Activated naive CD4-positive, alpha-beta T cell treated with anti-CD3 and anti-CD28 coated beads, Interleukin-2, amount 50 U/mL, for 16 hours (primary cell): ENCODE results near the gene SMAD9.

Source experiments
- DNase-seq: peaks from one replicate; pipeline ENCODE4 v3.0.0-alpha.2; 2020

The SMAD9 gene

DNA sequence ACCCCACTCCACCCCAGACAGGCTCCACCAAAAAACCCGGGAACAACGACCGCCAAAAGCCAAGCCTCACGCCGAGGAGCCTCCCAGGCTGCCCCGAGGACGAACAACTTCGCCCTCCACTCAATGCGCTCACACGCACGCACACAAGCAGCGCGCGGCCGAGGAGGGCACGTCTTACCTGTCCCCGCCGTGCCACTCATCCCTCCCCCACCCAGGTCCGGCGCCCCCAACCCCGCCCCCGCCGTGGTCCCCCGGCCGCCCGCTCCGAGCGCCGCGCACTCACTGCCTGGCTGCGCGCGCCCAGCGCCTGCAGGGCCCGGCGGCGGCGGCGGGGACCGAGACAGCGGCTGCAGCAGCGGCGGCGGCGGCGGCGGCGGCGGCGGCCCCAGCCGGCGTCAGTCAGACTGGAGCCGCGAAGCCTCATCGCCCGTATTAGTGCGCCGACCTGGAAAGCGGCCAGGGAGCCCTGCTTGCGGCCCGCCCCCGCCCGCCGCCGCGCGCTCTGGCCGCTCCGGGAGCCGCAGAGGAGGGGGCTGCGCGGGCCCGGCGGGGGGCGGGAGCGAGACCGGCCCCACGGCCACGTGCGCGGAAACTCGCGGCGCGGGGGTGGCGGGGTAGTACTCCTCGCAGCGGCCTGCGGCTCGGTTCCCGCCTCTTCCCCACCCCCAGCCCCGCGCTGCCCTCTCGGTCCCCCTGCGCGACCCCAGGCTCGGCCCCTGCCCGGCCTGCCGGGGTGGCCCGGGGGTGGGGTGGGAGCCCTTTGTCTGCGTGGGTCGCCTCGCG is at the start of gene SMAD9:
SMAD9 (minus strand) TSS at position 406 of the 783 bp plus-strand sequence. CDS start 40,549 bp downstream, outside the sequence.
- peak; percentile 14 for DNase-seq

DNA sequence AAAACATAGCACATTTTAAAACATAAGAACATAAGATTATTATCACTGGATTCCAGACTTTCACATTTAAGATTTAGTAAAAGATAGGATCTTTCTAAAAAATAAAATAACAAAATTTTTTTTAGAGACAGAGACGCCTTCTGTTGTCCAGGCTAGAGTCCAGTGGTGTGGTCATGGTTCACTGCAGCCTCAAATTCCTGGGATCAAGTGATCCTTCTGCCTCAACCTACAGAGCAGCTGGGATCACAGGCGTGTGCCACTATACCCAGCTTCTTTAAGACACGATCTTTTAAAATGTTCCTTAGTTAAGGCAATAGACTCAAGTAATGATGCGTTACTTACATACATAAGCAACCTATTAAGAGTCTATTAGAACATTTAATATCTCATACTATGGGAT is 46.4 kb upstream of the SMAD9 start:
- no peak for DNase-seq

GRCh38 chr13:36965767-36966166 is 45.7 kb upstream of the SMAD9 start:
- DNase-seq, result no peak

GRCh38 chr13:36959456-36960116 is 39.5 kb upstream of the SMAD9 start:
- no peak for DNase-seq

DNA sequence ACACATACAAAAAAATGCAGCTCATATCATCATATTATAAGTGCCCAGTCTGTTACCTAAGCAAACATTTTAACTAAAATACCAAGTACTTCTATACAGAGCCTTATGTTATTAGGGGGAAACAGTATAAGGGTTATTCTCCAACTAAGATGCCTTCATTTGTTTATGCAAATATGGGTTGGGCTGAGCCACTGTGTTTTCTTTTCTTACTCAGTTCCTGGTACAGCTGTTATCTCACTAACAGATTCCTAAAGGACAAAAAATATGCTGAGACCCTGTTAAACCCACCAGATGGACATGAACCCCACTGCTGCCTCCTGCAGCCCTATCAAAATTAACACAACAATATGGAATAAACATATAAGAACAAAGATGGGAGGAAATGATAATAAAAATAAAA is 34.5 kb upstream of the SMAD9 start:
- DNase-seq, result no peak

DNA sequence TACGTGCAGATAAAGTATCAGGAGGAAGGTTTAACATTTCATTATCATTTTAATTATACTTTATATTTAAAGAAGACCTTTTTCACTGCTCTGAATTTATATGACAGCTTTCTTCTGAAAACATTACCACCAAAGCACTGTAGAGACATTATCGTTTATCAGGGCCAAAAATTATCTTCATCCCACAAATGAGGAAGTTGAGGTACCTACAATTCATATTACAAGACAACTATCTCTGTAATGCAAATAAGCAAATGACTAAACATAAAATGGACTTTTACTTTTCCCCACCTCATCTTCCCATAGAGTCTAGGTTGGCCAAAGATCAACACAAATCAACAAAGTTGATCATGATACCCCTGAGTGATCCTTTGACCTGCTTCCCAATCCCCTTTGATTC is 30.9 kb upstream of the SMAD9 start:
- no peak for DNase-seq

GRCh38 chr13:36950330-36950729 is 30.3 kb upstream of the SMAD9 start:
- DNase-seq, result no peak

- DNase-seq, result no peak
Measured at GRCh38 chr13:36945078-36945477, 25.0 kb upstream of the SMAD9 start.

GRCh38 chr13:36925603-36926002 is 5.6 kb upstream of the SMAD9 start:
- no peak for DNase-seq

DNA sequence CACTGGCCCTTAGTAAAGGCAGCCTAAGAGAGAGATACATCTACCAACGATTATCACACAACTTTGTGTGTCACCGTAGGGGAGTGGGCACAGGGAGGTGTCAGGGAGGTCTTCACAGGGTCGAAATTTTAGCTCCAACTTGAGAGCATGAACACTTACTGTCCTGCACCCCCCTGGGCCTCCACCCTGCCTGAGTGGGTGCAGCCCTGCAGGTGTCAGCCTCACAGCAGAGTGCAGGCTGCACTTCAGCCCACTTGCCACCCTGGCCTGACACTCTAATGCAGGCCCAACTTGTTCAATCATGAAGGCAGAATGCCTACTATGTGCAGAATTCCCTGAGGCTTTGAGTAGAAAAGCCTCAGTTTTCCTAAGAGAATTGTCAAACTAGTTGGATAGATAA is 4.0 kb upstream of the SMAD9 start:
- DNase-seq, result no peak

DNA sequence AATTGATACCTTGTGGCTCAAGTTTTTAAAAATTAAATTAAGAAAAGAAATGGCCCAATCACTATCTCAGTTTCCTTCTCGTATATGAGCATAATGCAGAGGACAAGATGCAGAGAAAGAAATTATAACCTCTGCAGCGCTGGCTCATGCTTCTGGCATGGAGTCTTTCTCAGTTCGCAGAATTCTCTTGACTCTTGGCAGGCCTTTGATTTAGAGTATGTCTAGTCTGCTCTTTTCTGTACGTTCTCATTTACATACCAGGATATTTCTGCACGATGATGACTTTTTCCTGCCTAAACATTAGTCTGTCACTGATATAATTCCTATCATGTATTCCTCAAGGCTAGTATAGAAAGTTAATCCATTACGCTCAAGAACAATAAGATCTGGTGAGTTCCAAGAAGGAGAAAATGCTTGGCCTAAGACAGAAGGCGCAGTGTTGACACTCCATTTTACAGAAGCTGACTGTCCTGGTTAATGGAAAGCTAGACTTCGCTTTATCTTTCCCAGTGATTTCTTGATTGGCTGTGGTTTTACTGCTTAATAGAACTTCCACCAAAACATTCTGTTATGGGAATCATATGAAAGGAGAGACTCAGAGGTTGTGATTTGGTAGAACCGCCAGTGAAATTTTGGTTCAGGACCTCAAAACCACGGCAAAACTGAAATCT is 1.7 kb upstream of the SMAD9 start:
- DNase-seq, result no peak

- DNase-seq, result no peak
Measured at GRCh38 chr13:36920616-36921185, 663 bp upstream of the SMAD9 start.

- no peak for DNase-seq
Measured at GRCh38 chr13:36919171-36919832, 736 bp downstream of the SMAD9 start.

GRCh38 chr13:36918246-36919131 is 1.5 kb downstream of the SMAD9 start:
- DNase-seq, result no peak

DNA sequence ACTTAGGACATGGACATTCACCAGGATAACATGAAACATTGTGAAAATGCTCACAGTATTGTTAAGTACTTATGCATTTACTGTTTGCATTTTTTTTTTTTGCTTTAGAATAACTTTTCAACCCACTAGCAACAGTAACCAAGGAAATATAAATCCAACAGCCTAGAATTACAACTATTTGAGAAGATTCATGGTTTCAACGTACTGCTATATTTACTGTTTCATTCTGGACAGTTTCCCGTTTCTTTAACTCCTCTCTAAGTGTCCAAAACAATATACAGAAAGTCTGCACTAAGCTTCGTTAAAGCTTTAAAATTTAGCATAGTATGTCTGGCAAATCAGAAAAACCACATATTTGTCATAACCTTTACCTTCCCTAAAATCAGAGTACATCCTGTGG is 2.7 kb downstream of the SMAD9 start:
- no peak for DNase-seq

GRCh38 chr13:36915896-36916640 is 4.0 kb downstream of the SMAD9 start:
- no peak for DNase-seq

DNA sequence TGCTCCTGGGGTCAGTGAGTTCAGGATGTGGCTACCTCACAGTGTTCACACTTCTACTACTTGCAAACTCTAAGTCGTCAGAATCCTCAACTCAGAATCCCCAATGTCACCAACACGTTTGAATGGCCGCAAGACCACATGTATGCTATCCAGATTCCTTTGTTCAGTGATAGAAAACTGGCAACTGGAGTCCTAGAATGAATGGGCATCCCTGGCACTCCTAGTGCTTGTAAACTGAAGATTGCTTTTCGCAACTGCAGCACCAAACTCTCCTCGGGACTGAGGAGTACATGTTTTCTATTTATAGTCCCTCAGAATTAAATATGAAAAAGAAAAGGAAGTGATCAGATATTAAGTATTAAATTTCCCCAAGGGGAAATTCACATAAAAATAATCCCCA is 4.9 kb downstream of the SMAD9 start:
- no peak for DNase-seq

GRCh38 chr13:36914648-36915047 is 5.4 kb downstream of the SMAD9 start:
- no peak for DNase-seq

DNA sequence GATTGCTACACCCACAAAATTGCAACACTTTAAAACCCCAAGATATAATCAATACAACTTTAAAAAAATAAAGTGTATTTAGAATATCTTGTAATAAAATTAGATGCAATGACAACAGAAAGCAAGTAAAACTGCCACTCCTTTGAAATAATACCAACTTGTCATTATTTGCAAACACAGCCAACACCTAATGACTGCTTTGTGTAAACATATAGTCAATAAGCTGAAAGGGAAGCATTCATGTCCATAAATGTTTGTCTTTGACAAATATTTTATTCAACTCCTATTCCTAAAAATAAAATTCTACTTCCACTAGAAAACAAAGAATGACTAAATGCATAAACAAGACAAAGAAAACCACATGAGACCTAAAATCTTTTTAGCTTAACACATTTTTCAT is 6.6 kb downstream of the SMAD9 start:
- no peak for DNase-seq

- no peak for DNase-seq
Measured at GRCh38 chr13:36912973-36913372, 7.1 kb downstream of the SMAD9 start.

DNA sequence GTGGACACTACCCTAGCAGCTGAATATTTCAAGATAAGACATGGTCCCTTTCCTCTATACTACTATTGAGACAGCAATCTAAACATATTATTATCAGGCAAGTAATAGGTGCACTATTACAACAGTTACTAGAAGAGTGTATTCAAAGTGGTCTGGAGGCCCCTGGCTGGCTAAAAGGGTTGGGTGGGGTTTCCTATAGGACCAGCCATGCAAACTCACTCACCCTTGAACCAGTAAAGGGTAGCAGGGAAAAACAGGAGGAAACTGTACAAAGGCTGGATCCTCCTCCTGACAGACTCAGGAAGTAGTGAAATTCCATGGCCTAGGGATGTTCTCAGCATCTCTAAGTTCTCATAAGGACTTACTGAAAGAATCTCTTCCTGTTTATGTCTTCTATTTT is 7.7 kb downstream of the SMAD9 start:
- DNase-seq, result no peak
